ENCODE results near the gene SAMD4A. TPM values are rescaled to one million over a fixed set of nuclear protein-coding genes. Genes with fewer than 3 reads are reported as not detected.

The SAMD4A gene
- total and polyA plus RNA-seq, 11 donors, result 45.0 to 247 (median 138) TPM

DNA sequence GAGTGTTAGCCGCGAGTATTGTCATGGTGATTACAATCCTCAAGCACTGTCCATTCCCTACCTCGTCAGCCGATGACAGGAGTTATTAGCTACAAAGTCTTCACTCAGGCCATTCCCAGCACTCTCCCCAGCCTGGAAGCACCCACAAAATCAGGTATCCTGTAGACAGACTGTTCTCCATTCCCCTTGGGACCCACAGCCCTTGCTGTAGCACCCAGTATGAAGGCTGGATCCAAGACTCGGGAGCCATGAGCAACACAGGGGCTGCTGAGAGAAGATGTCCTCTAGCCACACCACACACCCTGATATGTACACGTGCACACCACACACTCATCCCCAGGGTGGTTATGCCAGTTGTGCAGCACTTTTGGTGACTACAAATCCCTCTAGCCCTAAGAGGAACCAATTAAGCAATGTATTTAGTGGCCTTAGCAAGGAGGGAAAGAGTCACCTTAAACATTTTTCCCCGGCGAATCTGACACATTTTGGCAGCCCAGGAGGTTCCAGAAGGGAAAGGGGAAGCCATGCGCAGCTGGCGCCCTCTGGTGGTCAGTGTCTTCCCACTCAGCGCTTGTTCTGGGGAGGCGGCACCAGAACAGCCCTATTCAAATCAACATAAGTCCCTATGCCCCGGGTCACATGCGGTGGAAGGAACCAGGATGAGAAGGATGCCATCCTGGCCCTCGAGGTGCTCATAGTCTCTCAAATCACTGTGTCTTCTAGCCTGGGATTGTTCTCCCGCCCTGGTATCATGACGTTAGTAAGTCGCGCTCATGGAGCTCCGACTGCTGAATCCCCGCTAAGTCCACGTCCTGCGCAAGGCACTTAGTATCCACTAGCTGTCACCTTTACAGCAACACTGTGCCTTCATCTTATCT, 238.8 kb downstream of the SAMD4A start:
- Histone ChIP-seq H3K4me3 (peak overlapping the region in 8 of 12 donors; percentile 1 to 34 (median 16)), H3K27me3 (no peaks in the 10 kb centered on the region), H3K9me3 (no peaks in the 10 kb centered on the region), H3K36me3 (no peaks in the 10 kb centered on the region), H3K27ac (no peak overlapping the region), H3K4me1 (peaks cover 0 to 11% (median 4%) of the 10 kb centered on the region in 12 donors)
- DNase-seq (peak; percentile 81 to 91 (median 82)), ATAC-seq (peak; percentile 82 to 94 (median 90))
- TF ChIP-seq CTCF (IDR thresholded peaks at IDR 0.05) (peak; percentile 91 to 98 (median 96)), POLR2A (IDR thresholded peaks at IDR 0.05) (no peak)
- intact Hi-C loops (cut with DNase I), result loop anchor here in 9 of 10 donors (1.0 to 10.0 kb wide), 10 partner anchors 31 to 359 kb away; partner anchors contain the start of genes SAMD4A (in 2 of the 9) and GCH1 (in 1 of the 9)
- WGBS, 4 donors, result 33 to 46% (median 38%) methylated on average over 20 to 23 of the region's 23 CpGs

DNA sequence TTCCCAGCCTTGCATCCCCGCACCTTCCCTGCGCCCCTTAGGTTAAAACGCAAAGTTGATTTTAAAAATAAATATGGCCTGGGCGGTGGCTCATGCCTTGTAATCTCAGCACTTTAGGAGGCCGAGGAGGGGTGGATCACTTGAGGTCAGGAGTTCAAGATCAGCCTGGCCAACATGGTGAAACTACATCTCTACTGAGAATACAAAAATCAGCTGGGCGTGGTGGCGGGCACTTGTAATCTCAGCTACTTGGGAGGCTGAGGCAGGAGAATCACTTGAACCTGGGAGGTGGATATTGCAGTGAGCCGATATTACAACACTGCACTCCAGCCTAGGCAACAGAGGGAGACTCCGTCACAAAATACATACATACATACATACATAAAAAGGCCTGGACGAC, 239.7 kb downstream of the SAMD4A start:
- Histone ChIP-seq H3K4me1 (peaks cover 0 to 11% (median 4%) of the 10 kb centered on the region in 12 donors), H3K36me3 (no peaks in the 10 kb centered on the region), H3K4me3 (no peak overlapping the region), H3K9me3 (no peaks in the 10 kb centered on the region), H3K27ac (no peak overlapping the region), H3K27me3 (no peaks in the 10 kb centered on the region)
- WGBS, 4 donors, result 89 to 92% (median 90%) methylated on average over 10 of the region's 10 CpGs
- ATAC-seq, result no peak
- intact Hi-C loops (cut with DNase I), result loop anchor here in 6 of 10 donors (1.0 to 10.0 kb wide), 8 partner anchors 86 to 358 kb away; partner anchors contain the start of genes SAMD4A (in 2 of the 6) and GCH1 (in 1 of the 6)
- no peak for DNase-seq
- TF ChIP-seq CTCF (IDR thresholded peaks at IDR 0.05) (no peak), POLR2A (IDR thresholded peaks at IDR 0.05) (no peak)

DNA sequence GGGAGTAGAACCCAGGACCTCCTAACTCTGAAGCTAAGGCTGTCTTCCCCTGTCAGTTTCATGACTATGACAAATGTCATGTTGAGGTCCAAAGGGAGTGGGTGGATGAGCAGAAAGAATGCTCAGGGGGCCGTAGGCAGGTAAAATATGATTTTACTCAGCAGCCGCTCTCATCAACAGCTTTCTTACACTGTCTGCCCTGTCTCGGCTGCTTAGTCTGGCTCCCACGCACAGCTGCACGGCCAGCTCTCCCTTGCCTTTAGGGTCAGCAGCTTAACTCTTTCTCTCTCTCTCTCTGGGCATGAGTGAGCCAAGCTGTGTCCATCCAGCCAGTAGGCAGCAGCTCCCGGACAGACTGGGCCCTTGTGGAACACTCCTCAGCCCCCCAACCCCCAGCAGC, 240.5 kb downstream of the SAMD4A start:
- 67 to 84% (median 79%) methylated on average over 6 of the region's 6 CpGs for WGBS, 4 donors
- ATAC-seq (no peak), DNase-seq (no peak)
- Histone ChIP-seq H3K4me1 (peaks cover 0 to 11% (median 4%) of the 10 kb centered on the region in 12 donors), H3K27ac (no peak overlapping the region), H3K36me3 (no peaks in the 10 kb centered on the region), H3K4me3 (no peak overlapping the region), H3K27me3 (peaks cover 0 to 2% (median 0%) of the 10 kb centered on the region in 9 donors), H3K9me3 (no peaks in the 10 kb centered on the region)
- TF ChIP-seq CTCF (IDR thresholded peaks at IDR 0.05) (no peak), POLR2A (IDR thresholded peaks at IDR 0.05) (no peak)
- intact Hi-C loops (cut with DNase I), result loop anchor here in 6 of 10 donors (2.0 to 10.0 kb wide), 7 partner anchors 85 to 357 kb away; partner anchors contain the start of genes SAMD4A (in 2 of the 6) and GCH1 (in 1 of the 6)

DNA sequence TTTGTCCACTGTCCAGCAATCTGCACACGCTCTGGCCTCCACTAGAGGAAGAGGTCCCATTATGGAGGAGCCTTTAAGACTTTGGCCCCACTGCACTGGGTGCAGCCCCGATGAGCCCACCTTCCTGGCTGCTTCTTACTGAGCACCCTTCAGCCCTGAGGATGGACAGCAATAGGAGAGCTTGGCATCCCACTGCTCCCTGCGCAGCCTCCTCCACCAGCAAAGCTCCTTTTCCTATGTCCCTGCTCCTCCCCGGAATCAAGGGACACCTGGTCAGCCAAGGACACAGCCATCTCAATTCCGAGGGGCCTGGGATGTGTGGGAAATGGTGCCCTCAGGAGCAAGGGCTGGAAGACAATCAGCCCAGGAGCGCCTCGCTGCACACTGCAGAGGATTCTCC, 241.0 kb downstream of the SAMD4A start:
- no peak overlapping the region for H3K27ac ChIP-seq
- TF ChIP-seq CTCF (IDR thresholded peaks at IDR 0.05), result no peak
- TF ChIP-seq POLR2A (IDR thresholded peaks at IDR 0.05), result no peak
- H3K4me3 ChIP-seq, result no peak overlapping the region
- ATAC-seq (no peak), DNase-seq (no peak)
- WGBS, 4 donors, result 89 to 97% (median 93%) methylated on average over 6 to 7 of the region's 7 CpGs
- peaks cover 0 to 11% (median 4%) of the 10 kb centered on the region in 12 donors for H3K4me1 ChIP-seq
- intact Hi-C loops (cut with DNase I), result loop anchor here in 6 of 10 donors (2.0 to 10.0 kb wide), 7 partner anchors 84 to 357 kb away; partner anchors contain the start of genes SAMD4A (in 2 of the 6) and GCH1 (in 1 of the 6)
- peaks cover 0 to 2% (median 0%) of the 10 kb centered on the region in 9 donors for H3K27me3 ChIP-seq
- no peaks in the 10 kb centered on the region for H3K9me3 ChIP-seq
- H3K36me3 ChIP-seq, result no peaks in the 10 kb centered on the region
